Activated CD4-positive, alpha-beta T cell treated with anti-CD3 and anti-CD28 coated beads for 36 hours (primary cell): ENCODE results near the gene WNT1. TPM values are rescaled to one million over a fixed set of nuclear protein-coding genes. Genes with fewer than 3 reads are reported as not detected.

Source experiments
- ATAC-seq: fragments of 200-7000 bp; cut with Tn5 transposase; one replicate; pipeline ENCODE4 v1.10.0; 2021; ENCODE audit warnings: mild to moderate bottlenecking, moderate library complexity
- CTCF ChIA-PET: fragments of 350-600 bp; sonication (Branson Sonifier 250); formaldehyde crosslinking; loops from one replicate; lab custom pipeline; 2021; ENCODE audit warnings: antibody characterized with exemption; lab: Charles Lee
- POLR2A ChIA-PET: fragments of 350-600 bp; sonication (Branson Sonifier 250); formaldehyde crosslinking; loops from one replicate; lab custom pipeline; 2021; ENCODE audit warnings: antibody characterized with exemption, inconsistent platforms; lab: Charles Lee
- DNase-seq: peaks from one replicate; pipeline ENCODE4 v3.0.0-alpha.2; 2020
- H3K27ac Mint-ChIP-seq: one replicate; pipeline ENCODE4 v1.8.0; 2021; ENCODE audit warnings: mixed read lengths
- H3K27me3 Mint-ChIP-seq: one replicate; pipeline ENCODE4 v1.8.0; 2021; ENCODE audit warnings: mixed read lengths
- H3K36me3 Mint-ChIP-seq: one replicate; pipeline ENCODE4 v1.8.0; 2021; ENCODE audit warnings: low read depth, mixed read lengths
- H3K4me1 Mint-ChIP-seq: one replicate; pipeline ENCODE4 v1.8.0; 2021; ENCODE audit warnings: mixed read lengths
- H3K4me3 Mint-ChIP-seq: one replicate; pipeline ENCODE4 v1.8.0; 2021; ENCODE audit warnings: mild to moderate bottlenecking, moderate library complexity, mixed read lengths
- H3K9me3 Mint-ChIP-seq: one replicate; pipeline ENCODE4 v1.8.0; 2021; ENCODE audit warnings: low read depth, mixed read lengths
- intact Hi-C, 2 experiments: fragments of 100-400 bp; cut with DNase I in 1 of 2; cut with micrococcal nuclease in 1 of 2; formaldehyde crosslinking; loops; one replicate each; pipeline versions ENCODE4 v1.14.2 to v1.15.1; 2022 to 2024; cut with DNase I, micrococcal nuclease
- total RNA-seq, 2 experiments: library from RNA; stranded (reverse); gene quantifications; one replicate each; pipeline ENCODE4 v1.2.3, GENCODE V29; 2021

Gene WNT1
- total RNA-seq, 2 experiments from 2014 or later: not detected

GRCh38 chr12:49018261-49019119 is 40.4 kb downstream of the WNT1 start, which contains the start of gene PRKAG1:
PRKAG1 (minus strand) TSS chr12:49018776; CDS start chr12:49018740, 36 bp downstream.
- intact Hi-C loops: loop anchor here (1.0 to 5.0 kb wide), 18 partner anchors 22 to 604 kb away; partner anchors contain the start of genes ARF3 (in 1 of the 2), CCNT1 (in 1 of the 2), DDX23 (in 1 of the 2) and FKBP11 (in 1 of the 2)
- peaks cover 33% of the 10 kb centered on the region for H3K36me3 Mint-ChIP-seq
- peak within 1 kb of the TSS; percentile 81 for H3K4me3 Mint-ChIP-seq
- H3K4me1 Mint-ChIP-seq: peaks cover 34% of the 10 kb centered on the region
- H3K27me3 Mint-ChIP-seq: no peaks in the 10 kb centered on the region
- DNase-seq (peak; percentile 97), ATAC-seq (peak; percentile 87)
- no peaks in the 10 kb centered on the region for H3K9me3 Mint-ChIP-seq
- peak within 1 kb of the TSS; percentile 97 for H3K27ac Mint-ChIP-seq
- POLR2A ChIA-PET: interaction anchor here (0.6 kb wide), 1 partner anchor 56 kb away, joined by 3 read pairs; no protein-coding TSS in a partner anchor
- CTCF ChIA-PET: interaction anchor here (0.5 to 3.5 kb wide), 16 partner anchors 10 to 379 kb away, joined by 3 to 20 read pairs (median 4); partner anchors contain the start of gene DDN

GRCh38 chr12:49019120-49019430 is 41.0 kb downstream of the WNT1 start:
- intact Hi-C loops: loop anchor here (2.0 to 5.0 kb wide), 6 partner anchors 22 to 603 kb away; partner anchors contain the start of genes FKBP11 (in 1 of the 2) and PRPF40B (in 1 of the 2)
- peak overlapping the region; percentile 97 for H3K27ac Mint-ChIP-seq

GRCh38 chr12:49019443-49020324 is 41.6 kb downstream of the WNT1 start:
- Mint-ChIP-seq H3K27ac (peak overlapping the region; percentile 97), H3K9me3 (no peaks in the 10 kb centered on the region), H3K4me1 (peaks cover 33% of the 10 kb centered on the region), H3K27me3 (no peaks in the 10 kb centered on the region), H3K36me3 (peaks cover 35% of the 10 kb centered on the region), H3K4me3 (peak overlapping the region; percentile 81)
- CTCF ChIA-PET: interaction anchor here (0.5 to 2.7 kb wide), 11 partner anchors 20 to 316 kb away, joined by 3 to 20 read pairs (median 5); partner anchors contain the start of genes DDN, DDX23 and LMBR1L
- ATAC-seq (no peak), DNase-seq (peak; percentile 69)
- intact Hi-C loops: loop anchor here (2.0 to 5.0 kb wide), 6 partner anchors 23 to 603 kb away; partner anchors contain the start of genes FKBP11 (in 1 of the 2) and PRPF40B (in 1 of the 2)
- POLR2A ChIA-PET: interaction anchor here (0.6 to 1.3 kb wide), 4 partner anchors 31 to 111 kb away, joined by 3 to 5 read pairs (median 4); no protein-coding TSS in a partner anchor

More at GRCh38 chr12:49019120-49019430, 41.0 kb downstream of the WNT1 start:
- Mint-ChIP-seq H3K36me3 (peaks cover 34% of the 10 kb centered on the region), H3K4me3 (peak overlapping the region; percentile 81), H3K4me1 (peaks cover 34% of the 10 kb centered on the region), H3K27me3 (no peaks in the 10 kb centered on the region), H3K9me3 (no peaks in the 10 kb centered on the region)
- POLR2A ChIA-PET: interaction anchor here (0.6 to 1.3 kb wide), 3 partner anchors 31 to 80 kb away, joined by 3 to 5 read pairs (median 3); no protein-coding TSS in a partner anchor
- CTCF ChIA-PET: interaction anchor here (0.8 to 2.7 kb wide), 6 partner anchors 20 to 92 kb away, joined by 3 to 20 read pairs (median 4); partner anchors contain the start of genes DDN and LMBR1L
- ATAC-seq: peak; percentile 17
- DNase-seq: no peak

GRCh38 chr12:49020441-49020840 is 42.3 kb downstream of the WNT1 start:
- H3K27me3 Mint-ChIP-seq: no peaks in the 10 kb centered on the region
- no peak overlapping the region for H3K27ac Mint-ChIP-seq
- POLR2A ChIA-PET: interaction anchor here (1.0 to 1.3 kb wide), 3 partner anchors 32 to 169 kb away, joined by 3 to 5 read pairs (median 4); partner anchors contain the start of gene DDX23

GRCh38 chr12:49021292-49021915 is 43.3 kb downstream of the WNT1 start:
- Mint-ChIP-seq H3K27ac (no peak overlapping the region), H3K36me3 (peaks cover 41% of the 10 kb centered on the region), H3K4me3 (no peak overlapping the region), H3K4me1 (peaks cover 25% of the 10 kb centered on the region), H3K9me3 (no peaks in the 10 kb centered on the region), H3K27me3 (no peaks in the 10 kb centered on the region)
- intact Hi-C loops: no loop called here
- ATAC-seq: no peak
- ChIA-PET CTCF (interaction anchor here (1.4 to 2.7 kb wide), 6 partner anchors 9 to 168 kb away, joined by 4 to 20 read pairs (median 8); partner anchors contain the start of genes DDX23 and RHEBL1), POLR2A (interaction anchor here (1.0 kb wide), 1 partner anchor 169 kb away, joined by 3 read pairs; the partner anchor contains the start of gene DDX23)
- DNase-seq: no peak

More at GRCh38 chr12:49020441-49020840, 42.3 kb downstream of the WNT1 start:
- Mint-ChIP-seq H3K4me3 (no peak overlapping the region), H3K4me1 (peaks cover 28% of the 10 kb centered on the region), H3K9me3 (no peaks in the 10 kb centered on the region), H3K36me3 (peaks cover 40% of the 10 kb centered on the region)
- ATAC-seq: no peak
- intact Hi-C loops: no loop called here
- no peak for DNase-seq
- CTCF ChIA-PET: interaction anchor here (0.6 to 2.7 kb wide), 7 partner anchors 10 to 167 kb away, joined by 4 to 20 read pairs (median 8); partner anchors contain the start of genes DDN and DDX23

GRCh38 chr12:49022558-49023178 is 44.5 kb downstream of the WNT1 start:
- ChIA-PET CTCF (interaction anchor here (0.6 to 2.1 kb wide), 8 partner anchors 7 to 404 kb away, joined by 3 to 6 read pairs (median 4); partner anchors contain the start of gene RHEBL1), POLR2A (no interaction called here)
- no peaks in the 10 kb centered on the region for H3K27me3 Mint-ChIP-seq
- no peaks in the 10 kb centered on the region for H3K9me3 Mint-ChIP-seq
- intact Hi-C loops: no loop called here
- no peak overlapping the region for H3K27ac Mint-ChIP-seq
- no peak overlapping the region for H3K4me3 Mint-ChIP-seq
- DNase-seq (no peak), ATAC-seq (no peak)
- peaks cover 14% of the 10 kb centered on the region for H3K4me1 Mint-ChIP-seq
- peaks cover 45% of the 10 kb centered on the region for H3K36me3 Mint-ChIP-seq

- H3K27me3 Mint-ChIP-seq: no peaks in the 10 kb centered on the region
- peaks cover 50% of the 10 kb centered on the region for H3K36me3 Mint-ChIP-seq
- peaks cover 10% of the 10 kb centered on the region for H3K4me1 Mint-ChIP-seq
- no peak overlapping the region for H3K4me3 Mint-ChIP-seq
- intact Hi-C loops: no loop called here
- no peaks in the 10 kb centered on the region for H3K9me3 Mint-ChIP-seq
- ChIA-PET CTCF (interaction anchor here (0.7 to 1.7 kb wide), 3 partner anchors 22 to 406 kb away, joined by 3 to 5 read pairs (median 4); no protein-coding TSS in a partner anchor), POLR2A (no interaction called here)
- ATAC-seq: no peak
- H3K27ac Mint-ChIP-seq: no peak overlapping the region
- no peak for DNase-seq
These were observed 45.7 kb downstream of the WNT1 start for GRCh38 chr12:49023812-49024211.

- CTCF ChIA-PET: interaction anchor here (0.5 to 1.5 kb wide), 4 partner anchors 13 to 1794 kb away, joined by 3 read pairs; no protein-coding TSS in a partner anchor
- intact Hi-C loops: no loop called here
- peaks cover 53% of the 10 kb centered on the region for H3K36me3 Mint-ChIP-seq
These were observed 46.4 kb downstream of the WNT1 start for GRCh38 chr12:49024543-49024942.

GRCh38 chr12:49025463-49025862 is 47.3 kb downstream of the WNT1 start:
- no peaks in the 10 kb centered on the region for H3K4me1 Mint-ChIP-seq
- H3K4me3 Mint-ChIP-seq: no peak overlapping the region
- no peak for DNase-seq
- H3K27me3 Mint-ChIP-seq: no peaks in the 10 kb centered on the region
- CTCF ChIA-PET: interaction anchor here (0.5 to 1.5 kb wide), 7 partner anchors 14 to 172 kb away, joined by 3 to 4 read pairs (median 3); no protein-coding TSS in a partner anchor
- ATAC-seq: peak; percentile 51
- no peaks in the 10 kb centered on the region for H3K9me3 Mint-ChIP-seq
- POLR2A ChIA-PET: no interaction called here
- peak overlapping the region; percentile 34 for H3K27ac Mint-ChIP-seq
- peaks cover 55% of the 10 kb centered on the region for H3K36me3 Mint-ChIP-seq
- intact Hi-C loops: no loop called here

More at GRCh38 chr12:49024543-49024942, 46.4 kb downstream of the WNT1 start:
- Mint-ChIP-seq H3K27me3 (no peaks in the 10 kb centered on the region), H3K4me3 (no peak overlapping the region), H3K27ac (no peak overlapping the region), H3K4me1 (peaks cover 4% of the 10 kb centered on the region), H3K9me3 (no peaks in the 10 kb centered on the region)
- POLR2A ChIA-PET: interaction anchor here (0.7 kb wide), 1 partner anchor 1139 kb away, joined by 3 read pairs; no protein-coding TSS in a partner anchor
- ATAC-seq: no peak
- DNase-seq: no peak
